HG02973 (cell line): ENCODE data around the gene TRPC4.
"Not testable (repeated sequence)": the region's sequence is repeated elsewhere in the genome, so short reads cannot be mapped to it uniquely, and the experiment has no call there.

ENCODE experiments used
- ATAC-seq: cut with Tn5 transposase; IDR thresholded peaks from one replicate; pipeline ENCODE4 v1.9.1; 2021; ENCODE audit warnings: moderate library complexity; ENCODE audit not compliant: unreplicated experiment

Gene TRPC4

DNA sequence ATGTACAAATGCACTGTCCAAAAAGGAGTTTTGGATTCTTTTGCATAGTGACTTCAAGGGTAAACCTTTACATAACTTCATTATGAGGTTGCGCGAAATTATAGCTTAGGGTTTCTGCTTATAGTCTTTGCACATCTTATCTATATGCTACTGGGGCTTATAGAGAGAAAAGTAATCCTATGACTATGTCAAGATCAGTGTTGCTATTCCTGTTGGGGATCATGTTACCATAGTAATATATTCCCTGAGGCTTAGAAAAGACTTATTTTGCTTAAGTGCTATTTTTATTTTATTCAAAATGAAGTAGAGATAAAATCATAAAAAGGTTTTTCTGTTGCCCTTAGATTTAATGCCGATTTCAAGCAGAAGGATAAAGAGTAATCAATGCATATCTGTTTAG lies 256.3 kb downstream of the TRPC4 start:
- no peak for ATAC-seq

DNA sequence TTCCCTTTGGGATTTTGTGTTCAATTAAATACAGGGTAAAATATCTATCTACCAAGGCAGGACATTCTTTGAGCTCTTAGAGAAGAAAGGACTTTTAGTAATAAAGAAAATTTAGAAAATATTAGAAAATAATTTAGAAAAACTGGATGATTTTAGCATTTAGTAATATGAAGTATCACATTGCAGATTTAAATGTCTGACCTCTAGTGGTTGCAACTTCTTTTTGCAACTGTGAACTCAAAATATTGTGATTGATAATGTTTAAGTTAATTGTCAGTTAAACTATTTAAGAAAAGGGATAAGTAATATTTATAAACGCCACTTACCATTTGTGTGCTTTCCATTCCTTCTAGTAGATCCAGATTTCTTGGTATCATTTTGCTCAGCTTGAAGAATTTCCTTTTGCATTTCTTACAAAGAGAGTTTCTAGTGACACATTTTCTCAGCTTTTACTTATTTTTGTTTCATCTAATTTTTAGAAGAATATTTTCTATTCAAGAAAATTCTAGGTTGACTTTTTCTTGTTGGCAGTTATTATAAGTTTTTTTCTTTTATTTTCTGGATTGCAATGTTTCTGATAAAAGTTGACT lies 260.7 kb downstream of the TRPC4 start:
- no peak for ATAC-seq

DNA sequence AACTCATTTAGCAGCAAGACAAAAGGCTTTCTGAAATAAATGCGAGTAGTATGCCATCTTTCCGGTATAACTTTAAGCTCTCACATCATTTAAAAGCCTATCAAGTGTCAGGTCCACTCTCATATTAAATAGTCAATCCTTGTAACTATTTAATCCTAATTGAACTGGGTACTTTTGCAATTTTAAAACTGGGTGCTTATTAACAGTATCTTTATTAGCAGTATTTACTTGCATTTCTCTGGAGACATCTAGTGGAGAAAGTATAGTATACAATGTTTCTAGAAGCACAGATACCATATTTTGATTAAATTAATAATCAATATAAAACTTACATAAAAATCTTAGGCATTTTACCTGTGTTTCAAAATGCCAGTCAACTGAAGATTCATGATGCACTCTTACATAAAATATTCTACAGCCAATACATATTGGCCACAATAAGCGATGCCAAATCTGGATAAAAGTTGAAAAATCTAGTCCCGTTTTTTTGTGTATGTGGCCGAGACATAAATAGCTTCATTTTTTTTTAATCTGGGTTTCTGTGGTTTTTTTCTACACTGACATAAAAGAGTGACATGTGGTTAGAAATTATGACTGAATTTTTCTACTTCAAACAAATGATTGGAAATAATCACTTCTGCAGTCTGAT lies 266.7 kb downstream of the TRPC4 start:
- ATAC-seq, result no peak

DNA sequence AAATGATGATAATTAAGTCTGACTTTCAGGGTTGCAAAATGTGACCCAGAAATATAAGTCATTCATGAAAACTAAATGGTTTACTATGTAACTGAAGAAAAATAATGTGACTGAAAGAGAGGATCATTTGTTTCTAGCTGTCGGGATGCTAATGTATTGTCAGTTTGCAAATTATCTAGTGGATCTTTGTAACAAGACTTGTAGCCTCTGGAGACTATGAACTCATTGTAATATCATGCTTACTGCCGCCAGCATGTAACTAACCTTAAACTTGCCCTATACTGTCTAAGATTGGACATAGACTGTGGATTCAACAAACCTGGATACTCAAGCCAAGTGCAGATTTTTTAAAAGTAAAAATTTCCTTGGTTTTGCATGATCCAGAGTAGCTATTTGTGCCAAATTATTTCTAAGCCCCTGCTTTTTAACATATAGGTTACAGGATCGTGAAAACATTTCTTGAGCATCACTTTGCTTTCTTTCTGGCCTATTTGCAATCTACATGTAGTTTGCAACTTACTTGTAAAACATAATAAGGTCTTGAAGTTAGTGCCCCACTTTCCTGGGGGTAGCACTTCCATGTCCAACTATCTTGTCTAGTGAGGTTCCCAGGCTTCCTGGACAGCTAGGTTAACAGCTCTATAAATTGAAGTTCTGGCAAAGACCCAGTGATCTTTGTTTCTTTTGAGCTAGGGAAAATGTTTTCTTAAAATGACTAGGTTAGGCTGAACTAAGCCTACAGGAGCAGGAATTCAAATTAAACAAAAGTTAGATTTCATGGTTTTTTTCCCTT lies 267.7 kb downstream of the TRPC4 start:
- ATAC-seq, result no peak

DNA sequence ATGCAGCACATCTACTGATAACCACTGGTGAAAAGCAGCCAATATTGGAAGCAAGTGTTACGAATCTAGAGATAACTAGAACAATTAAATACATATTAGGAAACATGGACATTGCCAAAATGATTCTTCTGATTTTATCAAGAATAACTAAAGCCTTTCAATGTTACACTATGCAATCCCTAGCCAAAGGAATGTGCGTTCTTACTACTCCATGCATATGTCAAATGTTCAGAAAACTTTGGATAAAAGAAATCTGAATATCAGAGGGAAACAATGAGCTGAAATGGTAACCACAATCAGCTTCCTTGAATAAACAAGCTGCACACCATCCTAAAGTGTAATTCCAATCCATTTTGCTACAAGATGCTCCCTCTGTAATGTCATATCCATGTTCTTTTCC lies 270.1 kb downstream of the TRPC4 start:
- ATAC-seq, result no peak

DNA sequence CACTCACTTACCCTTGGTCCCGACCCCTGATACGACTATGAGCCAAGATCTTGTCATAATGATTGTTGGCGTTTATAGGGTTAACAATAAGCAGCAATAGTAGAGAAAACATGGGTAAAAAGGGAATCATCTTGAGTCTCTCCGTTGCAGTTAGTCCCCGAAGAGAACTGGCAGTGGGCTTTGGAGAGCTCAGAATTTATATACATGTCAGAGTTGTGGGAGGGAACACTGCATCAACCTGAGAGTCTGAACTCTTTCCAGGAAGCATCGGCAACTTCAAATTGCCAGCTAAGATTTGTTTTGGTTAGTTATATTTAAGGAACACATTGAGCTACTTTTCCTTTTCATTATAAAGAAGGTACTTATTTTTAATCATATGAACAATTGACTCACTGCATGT lies 271.0 kb downstream of the TRPC4 start, which contains the start of gene POSTN:
TSS of gene POSTN (minus strand) at position 172 of the 400 bp plus-strand sequence. CDS start at position 130, 42 bp downstream.
- no peak for ATAC-seq

DNA sequence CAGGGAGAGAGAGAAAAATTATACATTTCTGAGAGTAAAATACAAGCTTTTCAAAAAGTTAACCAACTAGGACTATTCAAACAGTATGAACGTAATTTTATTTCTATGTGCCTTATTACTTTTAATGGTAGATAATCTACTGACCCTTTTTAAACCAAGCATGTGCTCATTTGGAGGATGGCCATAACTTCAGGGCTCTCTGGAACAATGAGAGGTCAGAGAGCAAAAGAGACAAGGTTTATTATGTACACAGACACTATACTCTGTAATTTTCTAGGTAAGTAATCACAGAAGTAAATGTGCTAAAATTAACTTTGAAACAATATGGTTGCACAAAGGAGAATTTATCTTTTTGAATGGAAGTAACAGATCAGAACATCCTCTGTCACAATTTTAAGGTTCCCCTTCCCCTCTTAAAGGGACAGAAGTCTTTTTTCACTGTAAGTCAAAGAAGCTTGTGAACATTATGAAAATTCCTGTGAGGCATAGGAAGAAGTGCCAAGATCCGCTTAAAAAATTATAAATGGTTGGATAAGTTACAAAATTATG lies 272.0 kb downstream of the TRPC4 start:
- no peak for ATAC-seq

DNA sequence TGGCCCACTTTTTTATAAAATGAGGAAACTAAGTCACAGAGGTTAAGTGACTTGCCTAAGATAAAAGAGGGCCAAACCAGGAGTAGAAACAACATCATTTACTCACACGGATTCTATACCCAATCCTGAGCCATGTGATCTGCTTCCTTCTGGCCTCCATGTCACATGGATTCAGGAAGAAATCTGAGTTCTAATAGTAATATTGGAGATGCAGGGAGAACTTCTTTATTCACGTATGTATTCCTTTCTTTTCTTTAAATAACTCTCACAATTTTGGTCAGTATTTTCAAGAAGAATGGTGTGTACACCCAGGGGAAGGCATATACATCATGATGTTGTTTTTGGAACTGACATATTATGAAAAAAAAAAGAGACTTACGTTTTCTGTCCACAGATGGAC lies 272.8 kb downstream of the TRPC4 start:
- ATAC-seq, result no peak

DNA sequence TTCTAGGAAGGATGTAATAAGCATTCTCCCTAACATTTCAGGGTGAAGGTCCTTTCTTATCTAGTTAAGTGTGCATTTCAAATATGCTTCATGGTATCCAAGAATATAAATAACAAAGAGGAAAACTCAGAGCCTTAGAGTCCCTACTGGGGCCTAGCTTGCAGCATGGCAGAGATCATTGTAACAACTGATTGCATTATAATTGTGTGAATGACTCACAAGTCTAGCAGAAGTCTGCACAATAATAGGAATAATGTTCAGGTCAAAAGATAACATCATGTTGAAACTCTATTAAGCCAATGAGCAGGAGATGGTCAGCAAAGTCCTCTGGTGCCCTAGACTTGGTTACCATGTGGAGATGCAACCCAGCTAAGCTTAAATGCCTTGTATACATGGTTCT lies 274.4 kb downstream of the TRPC4 start:
- no peak for ATAC-seq

DNA sequence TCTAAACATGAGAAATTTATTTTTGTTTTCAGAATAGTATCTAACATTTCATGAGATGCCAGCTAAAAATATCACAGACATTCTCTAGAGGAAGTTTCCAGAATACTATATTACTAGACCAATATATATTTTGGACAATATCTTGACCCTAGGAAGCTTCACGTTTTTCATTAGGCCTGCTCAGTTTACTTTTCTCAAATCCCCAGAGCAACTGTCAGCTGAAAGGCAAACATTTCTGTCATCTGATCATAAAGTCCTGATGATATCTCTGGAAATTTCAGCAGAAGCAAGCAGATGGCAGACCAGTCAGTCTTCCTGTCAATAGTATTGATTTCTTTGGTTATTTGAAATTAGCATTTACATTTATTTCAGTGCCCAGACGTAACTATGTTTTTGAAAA lies 275.0 kb downstream of the TRPC4 start:
- ATAC-seq, result no peak

DNA sequence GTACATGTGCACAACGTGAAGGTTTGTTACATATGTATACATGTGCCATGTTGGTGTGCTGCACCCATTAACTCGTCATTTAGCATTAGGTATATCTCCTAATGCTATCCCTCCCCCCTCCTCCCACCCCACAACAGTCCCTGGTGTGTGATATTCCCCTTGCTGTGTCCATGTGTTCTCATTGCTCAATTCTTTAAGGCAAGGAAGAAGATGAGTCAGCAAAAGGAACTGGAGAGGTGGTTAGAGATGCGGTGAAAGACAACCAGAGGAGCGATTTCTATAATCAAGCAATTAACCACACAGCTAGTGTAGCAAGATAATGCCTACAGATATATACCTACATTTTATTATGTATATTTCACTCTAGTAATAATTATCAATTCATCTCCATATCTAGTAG lies 280.2 kb downstream of the TRPC4 start:
- not testable (repeated sequence) for ATAC-seq

DNA sequence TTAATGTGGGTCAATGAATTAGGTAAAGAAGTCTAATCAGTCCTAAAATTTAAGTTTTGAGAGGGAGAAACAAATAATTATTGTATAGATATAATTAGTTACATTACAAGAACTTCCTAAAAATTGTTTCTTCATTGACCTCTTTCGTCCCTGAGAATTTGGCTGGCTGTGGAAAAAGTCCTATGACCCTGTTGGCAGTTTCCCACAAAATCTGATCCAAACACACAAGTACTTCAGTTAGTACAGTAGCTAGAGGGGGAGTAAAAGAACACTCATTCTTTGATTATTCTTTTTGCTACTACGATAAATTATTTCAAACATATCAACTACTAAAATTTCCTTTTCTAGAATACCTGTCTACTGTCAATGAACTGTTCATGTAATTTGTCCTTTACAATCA lies 282.3 kb downstream of the TRPC4 start:
- ATAC-seq, result no peak
